SK-N-MC (cell line): ENCODE measurements around the gene EID1.

Source experiments
- DNase-seq: peaks from one replicate; pipeline ENCODE4 v3.0.0-alpha.2; 2011; ENCODE audit warnings: low read depth, low spot score
- H3K27ac ChIP-seq: fragments of 200-600 bp; sonication (generic); 2 replicates; pipeline ENCODE4 v1.5.1; 2016; ENCODE audit warnings: mixed run types
- H3K36me3 ChIP-seq: fragments of 200-600 bp; sonication (generic); 2 replicates; pipeline ENCODE4 v1.6.1; 2017; ENCODE audit warnings: antibody characterized with exemption, low read length, mixed read lengths; ENCODE audit not compliant: insufficient read depth
- H3K4me3 ChIP-seq: fragments of 200-600 bp; sonication (generic); 2 replicates; pipeline ENCODE4 v1.5.1; 2016
- H3K9ac ChIP-seq: fragments of 200-600 bp; sonication (generic); 2 replicates; pipeline ENCODE4 v1.8.0; 2017; ENCODE audit warnings: mixed run types, mixed read lengths; ENCODE audit not compliant: insufficient read length
- H3K9me3 ChIP-seq: fragments of 200-600 bp; sonication (generic); 2 replicates; pipeline ENCODE4 v1.6.1; 2017; ENCODE audit warnings: low read depth, mild to moderate bottlenecking, antibody characterized with exemption, low read length, moderate library complexity, mixed read lengths
- EZH2 ChIP-seq: fragments of 200-600 bp; sonication (generic); IDR thresholded peaks from one replicate; pipeline ENCODE4 v1.6.1; 2017; ENCODE audit warnings: antibody characterized with exemption
- FOXP2 ChIP-seq: optimal IDR thresholded peaks from 2 replicates; pipeline ENCODE3; 2011; ENCODE audit warnings: mild to moderate bottlenecking, moderate library complexity; ENCODE audit not compliant: insufficient read depth; ENCODE audit errors: extremely low read length, control extremely low read depth
- POLR2AphosphoS5 ChIP-seq: IDR thresholded peaks from 2 replicates; pipeline ENCODE4 v1.6.1; 2012; ENCODE audit warnings: mild to moderate bottlenecking, low read depth, low read length, borderline replicate concordance

Gene EID1, protein sequence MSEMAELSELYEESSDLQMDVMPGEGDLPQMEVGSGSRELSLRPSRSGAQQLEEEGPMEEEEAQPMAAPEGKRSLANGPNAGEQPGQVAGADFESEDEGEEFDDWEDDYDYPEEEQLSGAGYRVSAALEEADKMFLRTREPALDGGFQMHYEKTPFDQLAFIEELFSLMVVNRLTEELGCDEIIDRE

DNA sequence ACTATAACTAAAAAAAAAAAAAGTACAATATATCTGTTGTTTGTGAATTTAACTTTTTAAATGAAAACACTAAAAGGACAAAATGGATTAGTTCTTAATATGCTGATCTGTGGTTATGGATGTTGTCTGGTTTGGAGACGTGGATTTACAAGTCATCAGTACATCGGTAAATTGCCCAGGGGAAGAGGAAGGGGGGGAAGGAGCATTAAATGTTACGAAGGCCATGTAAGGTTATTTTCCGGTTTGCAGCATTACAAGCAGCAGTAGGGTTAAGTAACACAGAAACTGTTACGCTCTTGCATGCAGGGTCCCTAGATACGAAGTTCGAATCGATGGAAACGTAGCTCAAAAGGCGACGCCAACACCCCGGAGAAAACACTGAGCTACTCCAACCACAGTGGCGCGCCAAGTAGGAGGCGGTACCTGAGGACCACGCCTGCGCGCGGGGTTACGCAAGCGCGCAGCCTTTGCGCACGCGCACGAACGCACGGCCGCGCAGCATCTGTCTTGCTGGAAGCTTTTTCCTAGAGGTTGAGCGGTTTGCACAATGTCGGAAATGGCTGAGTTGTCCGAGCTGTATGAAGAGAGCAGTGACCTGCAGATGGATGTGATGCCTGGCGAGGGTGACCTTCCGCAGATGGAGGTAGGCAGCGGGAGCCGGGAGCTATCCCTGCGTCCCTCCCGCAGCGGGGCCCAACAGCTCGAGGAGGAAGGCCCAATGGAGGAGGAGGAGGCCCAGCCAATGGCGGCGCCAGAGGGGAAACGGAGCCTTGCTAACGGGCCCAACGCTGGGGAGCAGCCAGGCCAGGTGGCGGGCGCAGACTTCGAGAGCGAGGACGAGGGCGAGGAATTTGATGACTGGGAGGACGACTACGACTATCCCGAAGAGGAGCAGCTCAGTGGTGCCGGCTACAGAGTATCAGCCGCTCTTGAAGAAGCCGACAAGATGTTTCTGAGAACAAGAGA is at the start of gene EID1:
Gene EID1 (plus strand): TSS at position 505 of the 966 bp plus-strand sequence. CDS start 43 bp downstream, at position 548.
- Histone ChIP-seq H3K4me3 (peak within 1 kb of the TSS; percentile 89), H3K9me3 (no peaks in the 10 kb centered on the region), H3K27ac (peak within 1 kb of the TSS; percentile 69; the same call in 1 of the 2 replicates), H3K9ac (peak within 1 kb of the TSS; percentile 87), H3K36me3 (no peaks in the 10 kb centered on the region)
- peak; percentile 72 for DNase-seq
- TF ChIP-seq POLR2AphosphoS5 (peak; percentile 95), EZH2 (no peak)

DNA sequence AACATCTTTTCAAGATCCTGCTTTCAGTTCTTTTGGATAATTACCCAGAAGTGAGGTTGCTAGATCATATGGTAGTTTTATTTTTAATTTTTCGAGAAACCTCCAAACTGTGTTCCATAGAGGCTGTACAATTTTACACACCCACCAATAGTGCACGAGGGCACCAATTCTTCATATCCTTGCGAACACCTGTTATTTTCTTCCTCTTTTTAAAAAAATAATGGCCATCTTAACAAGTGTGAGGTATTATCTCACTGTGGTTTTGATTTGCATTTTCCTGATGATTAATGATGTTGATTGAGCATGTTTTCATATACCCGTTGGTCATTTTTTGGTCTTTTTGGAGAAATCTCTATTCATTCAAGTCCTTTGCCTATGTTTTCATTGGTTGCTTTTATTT is 49.5 kb upstream of the EID1 start:
- Histone ChIP-seq H3K36me3 (no peaks in the 10 kb centered on the region), H3K9ac (no peak overlapping the region), H3K4me3 (no peak overlapping the region), H3K9me3 (no peaks in the 10 kb centered on the region), H3K27ac (no peak overlapping the region)
- no peak for TF ChIP-seq POLR2AphosphoS5
- TF ChIP-seq EZH2: no peak
- TF ChIP-seq FOXP2: no peak
- no peak for DNase-seq

DNA sequence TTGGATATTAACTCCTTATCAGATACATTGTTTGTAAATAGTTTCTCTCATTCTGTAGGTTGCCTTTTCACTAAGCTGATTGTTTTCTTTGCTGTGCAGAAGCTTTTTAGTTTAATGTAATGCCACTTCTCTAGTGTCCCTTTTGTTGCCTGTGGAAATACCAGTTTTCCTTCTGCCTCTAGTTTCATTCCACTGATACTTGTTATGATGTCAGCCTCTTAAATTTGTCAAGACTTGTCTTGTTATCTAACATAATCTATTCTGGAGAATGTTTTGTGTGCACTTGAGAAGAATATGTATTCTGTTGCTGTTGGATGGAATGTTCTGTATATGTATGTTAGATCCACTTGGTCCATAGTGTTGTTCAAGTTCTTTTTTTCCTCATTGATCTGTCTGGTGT is 49.0 kb upstream of the EID1 start:
- DNase-seq: no peak
- H3K27ac ChIP-seq: no peak overlapping the region
- H3K36me3 ChIP-seq: no peaks in the 10 kb centered on the region
- no peak overlapping the region for H3K4me3 ChIP-seq
- no peak overlapping the region for H3K9ac ChIP-seq
- no peak for TF ChIP-seq POLR2AphosphoS5
- no peak for TF ChIP-seq FOXP2
- no peak for TF ChIP-seq EZH2
- no peaks in the 10 kb centered on the region for H3K9me3 ChIP-seq

GRCh38 chr15:48832648-48833047 is 45.3 kb upstream of the EID1 start:
- Histone ChIP-seq H3K27ac (no peak overlapping the region), H3K4me3 (no peak overlapping the region), H3K36me3 (no peaks in the 10 kb centered on the region), H3K9ac (no peak overlapping the region), H3K9me3 (no peaks in the 10 kb centered on the region)
- TF ChIP-seq POLR2AphosphoS5: no peak
- TF ChIP-seq FOXP2: no peak
- no peak for TF ChIP-seq EZH2
- DNase-seq: no peak

GRCh38 chr15:48833526-48834239 is 44.3 kb upstream of the EID1 start:
- DNase-seq: no peak
- no peak overlapping the region for H3K9ac ChIP-seq
- no peak overlapping the region for H3K27ac ChIP-seq
- H3K36me3 ChIP-seq: no peaks in the 10 kb centered on the region
- no peak for TF ChIP-seq EZH2
- no peak for TF ChIP-seq FOXP2
- TF ChIP-seq POLR2AphosphoS5: no peak
- H3K4me3 ChIP-seq: no peak overlapping the region
- H3K9me3 ChIP-seq: no peaks in the 10 kb centered on the region

- H3K36me3 ChIP-seq: no peaks in the 10 kb centered on the region
- H3K9ac ChIP-seq: no peak overlapping the region
- H3K4me3 ChIP-seq: no peak overlapping the region
- TF ChIP-seq EZH2 (no peak), POLR2AphosphoS5 (no peak), FOXP2 (no peak)
- DNase-seq: no peak
- H3K9me3 ChIP-seq: no peaks in the 10 kb centered on the region
- no peak overlapping the region for H3K27ac ChIP-seq
Observed at GRCh38 chr15:48834756-48835155, 43.2 kb upstream of the EID1 start.

- TF ChIP-seq EZH2 (no peak), FOXP2 (no peak), POLR2AphosphoS5 (no peak)
- no peak for DNase-seq
- H3K36me3 ChIP-seq: no peaks in the 10 kb centered on the region
- H3K9me3 ChIP-seq: no peaks in the 10 kb centered on the region
- no peak overlapping the region for H3K4me3 ChIP-seq
- no peak overlapping the region for H3K27ac ChIP-seq
- H3K9ac ChIP-seq: no peak overlapping the region
Observed at GRCh38 chr15:48842501-48842900, 35.4 kb upstream of the EID1 start.

- H3K36me3 ChIP-seq: no peaks in the 10 kb centered on the region
- no peaks in the 10 kb centered on the region for H3K9me3 ChIP-seq
- no peak overlapping the region for H3K4me3 ChIP-seq
- DNase-seq: no peak
- no peak overlapping the region for H3K9ac ChIP-seq
- H3K27ac ChIP-seq: no peak overlapping the region
- no peak for TF ChIP-seq POLR2AphosphoS5
- TF ChIP-seq EZH2: no peak
- no peak for TF ChIP-seq FOXP2
Observed at GRCh38 chr15:48845123-48845522, 32.8 kb upstream of the EID1 start.
